AG10803 (cell line): ENCODE results near the gene PCSK4.

Experiments used
- DNase-seq: peaks from one replicate; pipeline ENCODE4 v3.0.0; 2010; ENCODE audit warnings: low read depth
- H3K4me3 ChIP-seq: 2 replicates; pipeline ENCODE4 v1.5.1; 2011; ENCODE audit warnings: mild to moderate bottlenecking, low read length, control low read depth
- TF ChIP-seq, protein P1 (sequence below): conservative IDR thresholded peaks from 2 replicates; pipeline ENCODE4 v1.5.1; 2011; ENCODE audit warnings: mild to moderate bottlenecking, low read length, control low read depth, inconsistent platforms

Gene PCSK4

DNA sequence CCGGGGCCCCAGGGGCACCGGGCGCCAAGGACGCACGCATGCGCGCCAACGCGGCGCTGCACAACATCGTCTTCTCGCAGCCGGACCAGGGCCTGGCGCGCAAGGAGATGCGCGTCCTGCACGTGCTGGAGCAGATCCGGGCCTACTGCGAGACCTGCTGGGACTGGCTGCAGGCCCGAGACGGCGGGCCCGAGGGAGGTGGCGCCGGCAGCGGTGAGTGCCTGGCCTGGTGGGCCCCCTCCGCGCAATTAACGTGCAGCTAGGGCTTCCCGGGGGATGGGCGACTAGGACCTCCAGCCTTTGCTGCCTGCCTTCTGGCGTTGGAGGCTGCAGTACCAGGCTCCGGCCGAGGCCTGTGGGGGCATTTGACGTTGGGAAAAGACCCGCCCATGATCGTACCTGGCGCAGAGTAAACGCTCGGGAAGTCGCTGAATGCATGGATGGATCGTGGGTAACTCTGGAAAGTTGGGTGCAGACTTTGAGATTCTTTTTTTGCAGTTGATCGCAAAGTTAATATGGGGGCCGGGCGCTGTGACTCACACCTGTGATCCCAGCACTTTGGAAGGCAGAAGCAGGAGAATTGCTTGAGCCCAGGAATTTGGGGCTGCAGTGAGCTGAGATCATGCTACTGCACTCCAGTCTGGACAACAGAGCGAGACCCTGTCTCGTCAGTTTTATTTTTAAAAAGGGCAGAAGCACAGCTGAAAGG lies 33.0 kb downstream of the PCSK4 start:
- H3K4me3 ChIP-seq, result no peak overlapping the region
- no peak for DNase-seq
- TF ChIP-seq, protein P1, sequence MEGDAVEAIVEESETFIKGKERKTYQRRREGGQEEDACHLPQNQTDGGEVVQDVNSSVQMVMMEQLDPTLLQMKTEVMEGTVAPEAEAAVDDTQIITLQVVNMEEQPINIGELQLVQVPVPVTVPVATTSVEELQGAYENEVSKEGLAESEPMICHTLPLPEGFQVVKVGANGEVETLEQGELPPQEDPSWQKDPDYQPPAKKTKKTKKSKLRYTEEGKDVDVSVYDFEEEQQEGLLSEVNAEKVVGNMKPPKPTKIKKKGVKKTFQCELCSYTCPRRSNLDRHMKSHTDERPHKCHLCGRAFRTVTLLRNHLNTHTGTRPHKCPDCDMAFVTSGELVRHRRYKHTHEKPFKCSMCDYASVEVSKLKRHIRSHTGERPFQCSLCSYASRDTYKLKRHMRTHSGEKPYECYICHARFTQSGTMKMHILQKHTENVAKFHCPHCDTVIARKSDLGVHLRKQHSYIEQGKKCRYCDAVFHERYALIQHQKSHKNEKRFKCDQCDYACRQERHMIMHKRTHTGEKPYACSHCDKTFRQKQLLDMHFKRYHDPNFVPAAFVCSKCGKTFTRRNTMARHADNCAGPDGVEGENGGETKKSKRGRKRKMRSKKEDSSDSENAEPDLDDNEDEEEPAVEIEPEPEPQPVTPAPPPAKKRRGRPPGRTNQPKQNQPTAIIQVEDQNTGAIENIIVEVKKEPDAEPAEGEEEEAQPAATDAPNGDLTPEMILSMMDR, result peak; percentile 9; the same call in 1 of the 2 replicates

DNA sequence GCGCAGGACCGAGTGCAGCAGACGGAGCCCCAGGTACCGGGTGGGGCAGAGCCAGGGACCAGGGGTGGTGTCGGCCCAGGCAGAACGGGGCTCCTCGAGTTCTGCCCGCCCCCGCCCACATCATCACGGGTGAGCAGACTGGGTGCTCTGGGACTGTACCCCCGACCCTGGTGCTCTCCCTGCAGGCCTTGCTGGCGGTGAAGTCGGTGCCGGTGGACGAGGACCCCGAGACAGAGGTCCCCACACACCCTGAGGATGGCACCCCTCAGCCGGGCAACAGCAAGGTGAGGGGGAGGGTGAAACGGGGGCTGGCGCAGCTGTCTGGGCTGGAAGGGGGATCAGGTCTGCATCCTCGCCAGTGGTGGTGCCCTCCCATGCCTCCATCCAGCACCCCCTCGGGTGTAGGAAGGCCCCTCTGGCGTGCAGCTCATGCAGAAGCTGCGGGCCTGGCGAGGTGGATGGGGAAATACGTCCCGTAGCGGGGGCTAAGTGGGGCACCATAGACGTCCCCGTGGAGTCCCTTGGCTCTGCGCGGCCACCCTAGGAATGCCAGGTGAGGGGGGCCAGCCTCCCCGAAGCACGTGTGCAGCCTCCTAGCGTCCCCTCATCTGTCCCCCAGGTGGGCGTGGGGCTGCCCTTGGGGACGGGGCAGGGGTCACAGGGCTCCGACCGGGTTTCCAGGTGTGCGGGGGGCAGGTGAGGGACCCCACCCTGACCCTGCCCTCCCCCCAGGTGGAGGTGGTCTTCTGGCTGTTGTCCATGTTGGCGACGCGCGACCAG lies 33.8 kb downstream of the PCSK4 start:
- DNase-seq, result no peak
- TF ChIP-seq, protein P1, result no peak
- H3K4me3 ChIP-seq, result no peak overlapping the region

DNA sequence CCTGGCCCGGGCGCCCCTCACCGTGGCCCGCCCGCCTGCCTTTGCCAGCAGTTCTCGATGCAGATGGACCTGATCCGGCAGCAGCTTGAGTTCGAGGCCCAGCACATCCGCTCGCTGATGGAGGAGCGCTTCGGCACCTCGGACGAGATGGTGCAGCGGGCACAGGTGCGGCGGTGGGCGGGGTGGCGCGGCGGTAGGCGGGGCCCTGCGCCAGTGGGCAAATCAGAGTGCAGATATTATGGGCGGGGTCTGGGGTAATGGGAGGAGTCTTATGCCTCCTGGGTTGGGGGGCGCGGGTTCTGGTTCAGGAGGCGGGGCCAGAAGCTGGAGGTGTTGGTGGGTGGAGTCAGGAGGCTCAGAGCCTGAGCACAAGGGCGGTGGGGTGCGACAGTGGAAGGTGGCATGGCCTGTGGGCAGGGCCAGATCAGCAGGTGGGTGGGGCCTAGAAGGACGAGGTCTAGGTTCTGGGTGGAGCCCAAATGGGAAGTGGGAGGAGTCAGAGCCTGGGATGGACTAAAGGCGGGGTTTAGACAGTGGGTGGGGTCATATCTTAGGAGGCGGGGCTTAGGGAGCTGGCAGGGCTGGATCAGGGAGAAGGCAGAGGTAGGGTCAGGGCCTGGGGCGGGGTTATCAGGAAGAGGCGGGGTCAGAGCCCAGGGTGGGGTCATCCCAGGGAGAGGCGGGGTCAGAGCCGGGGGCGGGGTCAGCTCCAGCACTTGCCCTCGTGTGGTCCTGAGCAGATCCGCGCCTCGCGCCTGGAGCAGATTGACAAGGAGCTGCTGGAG lies 34.6 kb downstream of the PCSK4 start:
- TF ChIP-seq, protein P1, result no peak
- no peak overlapping the region for H3K4me3 ChIP-seq
- DNase-seq, result peak; percentile 40

DNA sequence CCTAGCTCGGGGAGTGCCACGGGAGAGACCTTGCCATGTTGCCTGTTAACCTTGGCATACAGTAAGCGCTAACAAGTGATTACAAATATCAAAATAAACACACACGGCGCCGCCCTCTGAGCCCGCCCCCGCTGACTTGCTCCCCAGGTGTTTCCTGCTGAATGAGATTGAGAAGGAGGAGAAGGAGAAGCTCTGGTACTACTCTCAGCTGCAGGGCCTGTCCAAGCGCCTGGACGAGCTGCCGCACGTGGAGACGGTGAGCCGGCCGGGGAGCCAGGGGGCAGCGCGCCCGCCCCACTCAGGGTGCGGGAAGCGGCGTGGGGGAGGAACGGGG lies 35.2 kb downstream of the PCSK4 start:
- no peak overlapping the region for H3K4me3 ChIP-seq
- TF ChIP-seq, protein P1, result no peak
- DNase-seq, result no peak

DNA sequence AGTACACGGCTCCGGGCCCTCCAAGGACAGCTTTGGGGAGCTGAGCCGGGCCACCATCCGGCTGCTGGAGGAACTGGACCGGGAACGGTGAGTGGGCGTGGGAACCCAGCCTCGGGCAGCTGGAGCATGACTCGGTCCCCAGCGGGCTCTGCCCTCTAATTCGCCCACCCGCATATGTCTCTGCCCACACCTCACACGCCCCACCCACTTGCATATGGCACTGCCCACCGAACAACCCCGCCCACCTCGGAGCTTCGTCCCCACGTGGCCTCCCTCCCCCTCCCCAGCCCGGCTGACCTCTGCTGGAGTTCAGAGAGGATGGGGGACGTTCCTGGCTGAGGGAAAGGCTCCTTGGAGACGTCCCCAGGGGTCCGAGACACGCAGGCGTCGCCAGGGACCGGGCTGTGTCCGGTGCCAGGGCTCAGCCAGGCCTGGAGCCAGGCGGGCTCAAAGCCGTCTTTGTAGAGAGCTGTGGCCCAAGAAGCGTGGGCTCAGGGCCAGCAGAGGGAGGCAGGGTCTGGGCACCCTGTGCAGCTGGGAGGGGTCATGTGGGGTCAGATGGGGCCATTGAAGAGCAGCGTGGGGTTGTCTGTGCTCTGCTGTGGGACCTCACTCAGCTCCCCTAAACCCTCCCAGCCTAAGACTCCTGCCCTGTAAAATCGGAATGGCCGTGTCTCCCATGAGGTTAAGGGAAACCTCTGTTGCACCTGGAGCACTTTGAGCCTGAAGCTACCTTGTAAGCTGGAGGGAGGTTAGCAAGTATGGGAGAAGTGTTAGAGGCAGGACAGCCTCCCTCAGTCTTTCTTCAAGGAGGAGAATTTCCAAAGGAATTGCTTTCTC lies 36.4 kb downstream of the PCSK4 start:
- no peak overlapping the region for H3K4me3 ChIP-seq
- DNase-seq, result peak; percentile 27

More for the DNA sequence above, 36.4 kb downstream of the PCSK4 start:
- TF ChIP-seq, protein P1, result no peak
